ENCODE measurements around the gene SCYL2. TPM values are rescaled to one million over a fixed set of nuclear protein-coding genes. Genes with fewer than 3 reads are reported as not detected.

The SCYL2 gene
- polyA plus RNA-seq, 1 donor from 2014 or later = 101 TPM

GRCh38 chr12:100266585-100266834 lies 467 bp upstream of the SCYL2 start:
- H3K9ac ChIP-seq (ENCODE audit: low read length) = peak overlapping the region; percentile 96
- H3K27me3 ChIP-seq (ENCODE audit: insufficient read depth, low read depth, low read length) = no peaks in the 10 kb centered on the region
- H3F3A ChIP-seq (ENCODE audit: insufficient read depth, low read length, poor library complexity, severe bottlenecking) = no peaks in the 10 kb centered on the region
- peak overlapping the region; percentile 95 for H3K27ac ChIP-seq (ENCODE audit: low read length)
- H3K79me2 ChIP-seq (replicated peaks; ENCODE audit: insufficient read depth, low read length) = peaks cover 41% of the 10 kb centered on the region
- H3K4me3 ChIP-seq (ENCODE audit: low read length) = peak overlapping the region; percentile 92
- H3K4me2 ChIP-seq (ENCODE audit: low read length) = peak overlapping the region; percentile 91
- H3K36me3 ChIP-seq (ENCODE audit: insufficient read depth, low read length) = no peaks in the 10 kb centered on the region
- H2AFZ ChIP-seq (ENCODE audit: low read depth, low read length) = peak overlapping the region; percentile 95
- TF ChIP-seq EP300 (conservative IDR thresholded peaks at IDR 0.05; ENCODE audit: poor library complexity, severe bottlenecking) (no peak), RAD21 (conservative IDR thresholded peaks at IDR 0.05) (no peak), TAF1 (IDR thresholded peaks at IDR 0.05; ENCODE audit: low read depth) (no peak), EZH2 (IDR thresholded peaks at IDR 0.05; ENCODE audit: borderline replicate concordance, insufficient read depth, low read length, poor library complexity, severe bottlenecking) (no peak), POLR2AphosphoS5 (IDR thresholded peaks at IDR 0.05) (no peak), MXI1 (conservative IDR thresholded peaks at IDR 0.05; ENCODE audit: poor library complexity, severe bottlenecking) (no peak)
- TF ChIP-seq, protein P1, sequence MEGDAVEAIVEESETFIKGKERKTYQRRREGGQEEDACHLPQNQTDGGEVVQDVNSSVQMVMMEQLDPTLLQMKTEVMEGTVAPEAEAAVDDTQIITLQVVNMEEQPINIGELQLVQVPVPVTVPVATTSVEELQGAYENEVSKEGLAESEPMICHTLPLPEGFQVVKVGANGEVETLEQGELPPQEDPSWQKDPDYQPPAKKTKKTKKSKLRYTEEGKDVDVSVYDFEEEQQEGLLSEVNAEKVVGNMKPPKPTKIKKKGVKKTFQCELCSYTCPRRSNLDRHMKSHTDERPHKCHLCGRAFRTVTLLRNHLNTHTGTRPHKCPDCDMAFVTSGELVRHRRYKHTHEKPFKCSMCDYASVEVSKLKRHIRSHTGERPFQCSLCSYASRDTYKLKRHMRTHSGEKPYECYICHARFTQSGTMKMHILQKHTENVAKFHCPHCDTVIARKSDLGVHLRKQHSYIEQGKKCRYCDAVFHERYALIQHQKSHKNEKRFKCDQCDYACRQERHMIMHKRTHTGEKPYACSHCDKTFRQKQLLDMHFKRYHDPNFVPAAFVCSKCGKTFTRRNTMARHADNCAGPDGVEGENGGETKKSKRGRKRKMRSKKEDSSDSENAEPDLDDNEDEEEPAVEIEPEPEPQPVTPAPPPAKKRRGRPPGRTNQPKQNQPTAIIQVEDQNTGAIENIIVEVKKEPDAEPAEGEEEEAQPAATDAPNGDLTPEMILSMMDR (IDR thresholded peaks at IDR 0.05; ENCODE audit: poor library complexity, severe bottlenecking) = no peak
- peaks cover 4% of the 10 kb centered on the region for H4K20me1 ChIP-seq (ENCODE audit: insufficient read depth)
- H3K9me2 ChIP-seq (ENCODE audit: insufficient read depth, low read length) = no peaks in the 10 kb centered on the region
- H3K9me3 ChIP-seq (ENCODE audit: low read length) = no peaks in the 10 kb centered on the region

- Histone ChIP-seq H3K36me3 (ENCODE audit: insufficient read depth, low read length) (no peaks in the 10 kb centered on the region), H3K27ac (ENCODE audit: low read length) (peak overlapping the region; percentile 95), H3K27me3 (ENCODE audit: insufficient read depth, low read depth, low read length) (no peaks in the 10 kb centered on the region), H3K4me2 (ENCODE audit: low read length) (peak overlapping the region; percentile 98), H3K4me3 (ENCODE audit: low read length) (peak overlapping the region; percentile 92), H3K9ac (ENCODE audit: low read length) (peak overlapping the region; percentile 96), H2AFZ (ENCODE audit: low read depth, low read length) (peak overlapping the region; percentile 80), H3F3A (ENCODE audit: insufficient read depth, low read length, poor library complexity, severe bottlenecking) (no peaks in the 10 kb centered on the region), H3K9me2 (ENCODE audit: insufficient read depth, low read length) (no peaks in the 10 kb centered on the region), H3K79me2 (replicated peaks; ENCODE audit: insufficient read depth, low read length) (peaks cover 54% of the 10 kb centered on the region), H3K9me3 (ENCODE audit: low read length) (no peaks in the 10 kb centered on the region), H4K20me1 (ENCODE audit: insufficient read depth) (peaks cover 4% of the 10 kb centered on the region)
- TF ChIP-seq REST (IDR thresholded peaks at IDR 0.05; ENCODE audit: borderline replicate concordance) (peak; percentile 48), RAD21 (conservative IDR thresholded peaks at IDR 0.05) (no peak), TAF1 (IDR thresholded peaks at IDR 0.05; ENCODE audit: low read depth) (peak; percentile 37)
Observed at GRCh38 chr12:100267603-100268281, 765 bp downstream of the SCYL2 start.
